Measurements from ENCODE around the gene BMPER. TPM values are rescaled to one million over a fixed set of nuclear protein-coding genes. Genes with fewer than 3 reads are reported as not detected.

The BMPER gene
- total RNA-seq, 1 experiment from 2014 or later = 0.50 TPM

- Histone ChIP-seq H2AFZ (no peak overlapping the region; the same call in 1 of the 2 replicates), H3K27me3 (ENCODE audit: insufficient read depth, low read depth) (no peaks in the 10 kb centered on the region), H4K20me1 (ENCODE audit: insufficient read depth) (no peaks in the 10 kb centered on the region; the same call in 1 of the 2 replicates), H3K27ac (no peak overlapping the region), H3K4me3 (no peak overlapping the region), H3K4me2 (no peak overlapping the region), H3K4me1 (replicated peaks; ENCODE audit: insufficient read depth) (no peaks in the 10 kb centered on the region), H3K9me3 (ENCODE audit: insufficient read depth, low read depth) (no peaks in the 10 kb centered on the region), H3K9me2 (ENCODE audit: insufficient read depth) (0 out of 2 replicates have a peak, but pooled peaks cover 4% of the 10 kb centered on the region), H3F3A (ENCODE audit: insufficient read depth, low read depth) (no peaks in the 10 kb centered on the region), H3K36me3 (ENCODE audit: low read depth) (no peaks in the 10 kb centered on the region), H3K79me2 (ENCODE audit: low read depth) (no peaks in the 10 kb centered on the region)
- intact Hi-C loops (cut with micrococcal nuclease; ENCODE audit: unreplicated experiment) = no loop called here
- CTCF ChIA-PET = no interaction called here
- TF ChIP-seq CTCF (conservative IDR thresholded peaks at IDR 0.05) (no peak), EZH2 (IDR thresholded peaks at IDR 0.05; ENCODE audit: low read depth) (no peak)
- no TSS peak for BruUV-seq (replicated peaks)
- POLR2A ChIA-PET (ENCODE audit: unreplicated experiment) = no interaction called here
- DNase-seq = no peak
These were observed 44.8 kb downstream of the BMPER start for GRCh38 chr7:33950047-33950714.

- DNase-seq = no peak
- Histone ChIP-seq H3K27ac (no peak overlapping the region), H3K27me3 (ENCODE audit: insufficient read depth, low read depth) (no peaks in the 10 kb centered on the region), H4K20me1 (ENCODE audit: insufficient read depth) (no peaks in the 10 kb centered on the region; the same call in 1 of the 2 replicates), H3K9me3 (ENCODE audit: insufficient read depth, low read depth) (no peaks in the 10 kb centered on the region), H3K4me1 (replicated peaks; ENCODE audit: insufficient read depth) (no peaks in the 10 kb centered on the region), H2AFZ (no peak overlapping the region), H3K4me2 (no peak overlapping the region), H3K36me3 (ENCODE audit: low read depth) (no peaks in the 10 kb centered on the region), H3K79me2 (ENCODE audit: low read depth) (no peaks in the 10 kb centered on the region), H3F3A (ENCODE audit: insufficient read depth, low read depth) (no peaks in the 10 kb centered on the region), H3K9me2 (ENCODE audit: insufficient read depth) (no peaks in the 10 kb centered on the region), H3K4me3 (no peak overlapping the region)
- intact Hi-C loops (cut with micrococcal nuclease; ENCODE audit: unreplicated experiment) = no loop called here
- CTCF ChIA-PET = no interaction called here
- POLR2A ChIA-PET (ENCODE audit: unreplicated experiment) = no interaction called here
- TF ChIP-seq CTCF (conservative IDR thresholded peaks at IDR 0.05) (no peak), EZH2 (IDR thresholded peaks at IDR 0.05; ENCODE audit: low read depth) (no peak)
- BruUV-seq (replicated peaks) = no TSS peak
These were observed 47.5 kb downstream of the BMPER start for GRCh38 chr7:33952824-33953223.

- Histone ChIP-seq H3F3A (ENCODE audit: insufficient read depth, low read depth) (no peaks in the 10 kb centered on the region), H2AFZ (no peak overlapping the region), H3K27me3 (ENCODE audit: insufficient read depth, low read depth) (no peaks in the 10 kb centered on the region), H3K27ac (no peak overlapping the region), H3K9me3 (ENCODE audit: insufficient read depth, low read depth) (no peaks in the 10 kb centered on the region), H3K9me2 (ENCODE audit: insufficient read depth) (no peaks in the 10 kb centered on the region), H4K20me1 (ENCODE audit: insufficient read depth) (no peaks in the 10 kb centered on the region; the same call in 1 of the 2 replicates), H3K4me1 (replicated peaks; ENCODE audit: insufficient read depth) (no peaks in the 10 kb centered on the region), H3K4me3 (no peak overlapping the region), H3K4me2 (no peak overlapping the region), H3K36me3 (ENCODE audit: low read depth) (no peaks in the 10 kb centered on the region), H3K79me2 (ENCODE audit: low read depth) (no peaks in the 10 kb centered on the region)
- BruUV-seq (replicated peaks) = no TSS peak
- no peak for DNase-seq
- TF ChIP-seq CTCF (conservative IDR thresholded peaks at IDR 0.05) (no peak), EZH2 (IDR thresholded peaks at IDR 0.05; ENCODE audit: low read depth) (no peak)
- POLR2A ChIA-PET (ENCODE audit: unreplicated experiment) = no interaction called here
- intact Hi-C loops (cut with micrococcal nuclease; ENCODE audit: unreplicated experiment) = no loop called here
- CTCF ChIA-PET = no interaction called here
These were observed 52.8 kb downstream of the BMPER start for GRCh38 chr7:33958104-33958503.
